ENCODE measurements around the gene STK32B.

Gene STK32B

GRCh38 chr4:5069901-5070300 is 18.6 kb downstream of the STK32B start:
- DNase-seq (ENCODE audit: low read depth) = no peak

DNA sequence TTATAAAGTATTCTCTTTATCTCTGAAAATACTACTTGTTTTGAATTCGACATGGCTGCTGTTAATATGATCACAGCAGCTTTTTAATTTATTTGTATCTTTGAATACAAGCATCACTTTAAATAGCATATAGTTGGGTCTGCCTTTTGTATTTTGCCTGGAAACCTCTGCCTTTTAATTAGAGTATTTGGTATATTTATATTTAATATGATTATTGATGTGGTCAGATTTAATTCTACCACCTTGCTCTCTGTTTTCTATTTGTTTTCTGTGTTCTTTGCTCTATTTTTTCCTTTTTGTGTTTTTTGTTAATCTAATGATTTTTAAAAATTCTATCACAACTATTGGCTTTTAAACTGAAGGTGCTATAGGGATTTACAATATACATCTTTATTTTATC is 21.7 kb downstream of the STK32B start:
- DNase-seq (ENCODE audit: low read depth) = no peak

GRCh38 chr4:5078009-5078408 is 26.7 kb downstream of the STK32B start:
- no peak for DNase-seq (ENCODE audit: low read depth)

DNA sequence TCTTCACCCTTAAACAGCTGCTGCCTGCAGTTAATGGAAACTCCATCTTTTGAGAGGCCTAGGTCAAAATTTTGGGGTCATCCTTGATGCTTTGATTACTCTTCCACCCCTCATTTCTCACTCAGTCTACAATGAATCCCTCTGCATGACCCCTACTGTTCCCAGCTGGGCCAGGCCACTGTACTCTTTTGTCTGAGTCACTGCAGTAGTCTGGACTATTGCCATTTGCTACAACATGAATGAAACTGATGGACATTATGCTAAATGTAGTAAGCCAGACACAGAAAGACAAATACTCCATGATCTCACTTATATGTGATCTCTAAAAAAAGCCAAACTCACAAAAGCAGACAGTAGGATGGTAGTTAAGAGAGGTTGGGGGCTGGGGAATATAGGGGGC is 28.3 kb downstream of the STK32B start:
- DNase-seq (ENCODE audit: low read depth) = no peak

- DNase-seq (ENCODE audit: low read depth) = no peak
Observed at GRCh38 chr4:5081441-5081999, 30.2 kb downstream of the STK32B start.

- DNase-seq (ENCODE audit: low read depth) = no peak
Observed at GRCh38 chr4:5082376-5082775, 31.1 kb downstream of the STK32B start.

DNA sequence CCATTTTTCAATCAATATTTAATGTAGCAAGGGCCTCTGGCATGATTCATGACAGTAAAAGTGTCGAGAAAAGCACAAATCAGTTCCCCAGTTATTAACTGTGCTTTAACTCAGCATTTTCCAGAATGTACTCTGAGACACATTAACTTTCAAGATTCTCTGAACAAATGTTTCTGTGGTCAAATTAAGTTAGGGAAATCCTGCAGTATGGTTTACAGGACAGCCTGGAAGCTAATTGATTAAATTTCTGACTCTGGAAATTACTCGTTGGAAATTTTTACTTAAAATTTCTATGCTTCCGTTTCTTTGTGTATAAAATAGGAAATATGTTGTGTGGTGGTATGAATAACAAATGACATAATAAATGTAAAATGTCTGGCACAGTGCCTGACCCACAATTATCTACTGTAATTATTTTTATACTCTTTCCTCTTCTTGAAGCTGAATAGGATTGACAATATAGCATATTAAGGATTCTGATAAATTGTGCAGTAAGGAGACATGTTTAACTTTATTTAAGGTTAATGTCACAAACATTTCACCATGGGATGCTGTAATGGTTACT is 33.7 kb downstream of the STK32B start:
- no peak for DNase-seq (ENCODE audit: low read depth)

GRCh38 chr4:5086535-5086934 is 35.3 kb downstream of the STK32B start:
- no peak for DNase-seq (ENCODE audit: low read depth)

DNA sequence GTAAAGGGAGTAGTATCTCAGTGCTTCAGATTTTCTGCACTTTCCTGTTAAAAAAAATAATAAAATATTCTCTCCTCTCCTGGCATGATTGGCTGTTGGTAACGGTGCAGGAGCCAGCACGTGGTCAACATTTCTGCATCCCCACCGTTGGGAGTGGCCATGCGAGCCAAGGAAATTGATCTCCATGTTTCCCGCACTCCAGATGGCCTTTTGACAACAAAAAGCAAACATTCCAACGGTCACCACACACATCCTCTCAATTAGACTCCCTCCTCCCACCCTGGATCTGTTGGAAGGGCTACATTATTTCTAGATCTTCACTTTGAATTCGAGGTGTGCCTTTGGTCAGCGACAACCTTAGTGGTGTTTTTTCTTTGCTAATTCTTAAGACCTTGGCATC is 45.0 kb downstream of the STK32B start:
- DNase-seq (ENCODE audit: low read depth) = no peak

DNA sequence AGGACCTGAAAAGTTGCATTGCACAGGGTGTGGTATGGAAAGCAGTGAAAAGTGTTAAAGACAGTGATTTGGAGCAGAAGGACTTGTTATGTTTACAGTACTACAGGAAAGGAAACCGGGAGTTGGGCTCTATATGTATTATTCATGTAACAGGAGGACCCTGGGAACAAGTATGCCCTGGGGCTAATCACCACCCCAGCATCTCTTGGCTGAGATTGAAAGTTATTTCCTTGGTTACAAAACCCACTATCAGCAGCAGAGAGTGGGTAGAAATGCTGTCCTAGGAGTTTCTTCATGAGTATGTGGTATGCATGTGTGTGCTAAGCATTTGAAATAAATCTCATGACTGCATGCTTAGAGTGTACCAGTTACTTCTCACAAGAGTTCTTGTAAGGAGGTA is 46.9 kb downstream of the STK32B start:
- DNase-seq (ENCODE audit: low read depth) = no peak

- DNase-seq (ENCODE audit: low read depth) = no peak
Observed at GRCh38 chr4:5100336-5100735, 49.1 kb downstream of the STK32B start.

GRCh38 chr4:5100986-5101385 is 49.7 kb downstream of the STK32B start:
- no peak for DNase-seq (ENCODE audit: low read depth)

DNA sequence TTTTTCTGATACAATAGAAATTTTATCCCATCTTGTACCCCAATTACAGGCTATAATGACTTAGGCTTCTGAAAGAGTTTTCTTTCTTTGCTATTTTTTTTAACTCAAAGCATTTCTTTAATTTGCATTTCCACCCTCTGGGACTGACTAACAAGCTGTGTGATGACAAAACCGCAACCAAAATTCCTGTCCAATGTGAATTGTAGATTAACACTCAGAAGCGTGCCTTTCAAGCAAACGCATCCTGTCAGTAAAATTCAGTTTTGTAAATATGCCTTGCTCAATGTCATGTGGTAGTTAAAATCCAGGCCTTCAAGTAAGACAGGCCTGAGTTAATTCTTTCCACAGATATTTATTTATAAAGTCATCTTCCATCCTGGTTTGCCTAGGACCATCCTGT is 50.3 kb downstream of the STK32B start:
- DNase-seq (ENCODE audit: low read depth) = no peak

GRCh38 chr4:5110901-5111300 is 59.6 kb downstream of the STK32B start:
- no peak for DNase-seq (ENCODE audit: low read depth)

GRCh38 chr4:5112333-5113095 is 61.2 kb downstream of the STK32B start:
- DNase-seq (ENCODE audit: low read depth) = no peak

- no peak for DNase-seq (ENCODE audit: low read depth)
Observed at GRCh38 chr4:5114950-5115349, 63.7 kb downstream of the STK32B start.

DNA sequence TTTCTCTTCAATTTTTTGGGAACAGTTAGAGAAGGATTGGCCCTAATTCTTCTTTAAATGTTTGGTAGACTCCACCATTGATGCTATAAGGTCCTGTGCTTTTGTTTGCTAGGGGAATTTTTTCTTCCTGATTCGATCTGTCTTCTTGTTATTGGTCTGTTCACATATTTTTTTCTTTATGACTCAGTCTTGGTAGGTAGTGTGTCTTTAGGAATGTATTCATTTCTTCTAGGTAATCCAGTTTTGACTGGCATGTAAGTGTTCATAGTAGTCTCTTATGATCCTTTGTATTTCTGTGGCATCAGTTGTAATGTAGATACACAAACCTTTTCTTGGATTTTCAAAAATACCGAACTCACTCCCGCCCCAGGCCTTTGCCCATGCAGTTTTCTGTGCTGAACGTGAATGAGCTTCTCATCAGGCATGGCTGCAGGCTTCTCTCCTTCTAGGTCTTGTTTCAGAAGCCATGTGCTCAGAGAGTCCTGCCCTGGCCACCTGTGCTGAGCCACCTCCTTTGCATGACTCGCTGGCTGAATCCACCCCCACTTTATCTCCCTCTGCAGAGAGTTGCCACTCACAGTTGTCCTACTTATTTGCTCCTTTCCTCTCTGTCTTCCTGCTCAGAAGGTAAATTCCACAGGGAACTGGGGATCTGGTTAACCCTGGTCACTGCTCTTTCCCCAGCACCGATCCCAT is 67.0 kb downstream of the STK32B start:
- DNase-seq (ENCODE audit: low read depth) = no peak

DNA sequence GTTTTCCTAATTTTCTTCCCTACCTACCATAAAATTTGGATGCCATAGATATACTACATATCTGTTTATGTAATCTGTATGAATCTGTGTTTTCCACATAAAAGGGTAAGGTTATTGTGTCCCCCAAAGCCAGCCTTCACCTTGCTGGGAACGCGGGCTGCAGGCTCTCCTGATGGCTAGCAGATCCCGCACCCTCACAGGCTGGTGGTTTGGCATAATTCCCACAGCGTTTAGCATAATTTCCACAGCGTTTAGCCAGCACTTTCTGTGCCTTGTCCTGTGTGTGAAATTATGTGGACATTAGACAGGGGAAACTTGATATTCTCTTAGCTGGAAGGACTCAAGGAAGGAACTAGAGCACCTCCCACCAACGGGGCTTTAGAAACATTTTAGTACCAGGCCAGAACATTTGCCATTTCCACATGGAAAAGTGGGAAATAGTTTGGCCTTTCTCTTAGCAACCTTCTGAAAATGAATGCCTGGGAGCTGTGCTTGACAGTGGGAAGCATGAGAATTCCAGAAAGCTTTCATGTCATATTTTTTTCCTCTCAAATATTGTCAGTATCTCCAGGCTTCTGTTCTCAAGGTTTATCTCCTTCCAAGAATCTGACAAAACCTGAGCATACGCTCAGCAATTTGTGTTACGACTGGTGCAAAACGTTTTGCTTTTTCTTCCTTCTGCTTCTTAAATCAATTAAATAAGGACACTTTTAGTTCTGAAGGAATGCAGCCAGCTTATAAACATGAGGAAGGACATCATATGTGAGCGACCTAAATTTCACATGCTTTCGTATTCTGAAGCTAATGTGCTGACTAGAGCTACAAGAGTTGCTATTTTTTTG is 67.9 kb downstream of the STK32B start:
- DNase-seq (ENCODE audit: low read depth) = no peak

- no peak for DNase-seq (ENCODE audit: low read depth)
Observed at GRCh38 chr4:5120067-5120466, 68.8 kb downstream of the STK32B start.

GRCh38 chr4:5120468-5120867 is 69.2 kb downstream of the STK32B start:
- no peak for DNase-seq (ENCODE audit: low read depth)

DNA sequence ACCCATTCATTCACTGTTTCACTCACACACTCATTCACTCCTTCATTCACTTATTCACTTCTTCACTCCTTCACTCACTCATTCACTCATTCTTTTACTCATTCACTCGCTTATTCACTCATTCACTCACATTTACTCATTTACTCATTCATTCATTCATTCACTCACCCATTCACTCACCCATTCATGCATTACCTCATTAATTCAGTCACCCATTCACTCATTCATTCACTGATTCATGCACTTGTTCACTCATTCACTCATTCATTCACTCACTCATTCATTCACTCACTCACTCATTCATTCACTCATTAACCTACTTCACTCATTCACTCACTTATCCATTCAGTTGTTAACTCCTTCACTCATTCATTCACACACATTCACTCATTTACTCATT is 70.8 kb downstream of the STK32B start:
- DNase-seq (ENCODE audit: low read depth) = no peak

- no peak for DNase-seq (ENCODE audit: low read depth)
Observed at GRCh38 chr4:5124876-5125275, 73.6 kb downstream of the STK32B start.
